HepG2 (cell line): ENCODE measurements around the gene RHBDF2. TPM values are rescaled to one million over a fixed set of nuclear protein-coding genes. Genes with fewer than 3 reads are reported as not detected.
A peak's percentile ranks its signal among the peaks of the same experiment; 100 is the strongest.

Experiments used
- ATAD3A ChIP-seq: sonication (generic); formaldehyde crosslinking; IDR thresholded peaks from 2 replicates; pipeline ENCODE4 v1.4.0; 2020; ENCODE audit warnings: missing genetic modification reagents
- EED ChIP-seq: sonication (generic); formaldehyde crosslinking; IDR thresholded peaks from 2 replicates; pipeline ENCODE4 v1.5.0; 2020; ENCODE audit warnings: mild to moderate bottlenecking, missing genetic modification reagents
- KLF11 ChIP-seq: IDR thresholded peaks from 2 replicates; pipeline ENCODE4 v1.6.1; 2016; ENCODE audit warnings: missing compliant biosample characterization
- ZNF207 ChIP-seq: fragments of 450-650 bp; IDR thresholded peaks from 2 replicates; pipeline ENCODE4 v1.6.1; 2016; ENCODE audit warnings: antibody characterized with exemption, borderline replicate concordance
- ZNF558 ChIP-seq: sonication (generic); formaldehyde crosslinking; IDR thresholded peaks from 2 replicates; pipeline ENCODE4 v1.9.0; 2022; ENCODE audit warnings: mild to moderate bottlenecking, missing genetic modification reagents, borderline replicate concordance
- ZNF614 ChIP-seq: IDR thresholded peaks from 2 replicates; pipeline ENCODE4 v1.6.1; 2018; ENCODE audit warnings: missing biosample characterization, missing genetic modification reagents, inconsistent platforms, borderline replicate concordance
- ZNF615 ChIP-seq: sonication (generic); formaldehyde crosslinking; IDR thresholded peaks from 2 replicates; pipeline ENCODE4 v1.5.0; 2020; ENCODE audit warnings: mild to moderate bottlenecking, missing genetic modification reagents, borderline replicate concordance
- ZNF652 ChIP-seq: IDR thresholded peaks from 2 replicates; pipeline ENCODE4 v1.6.1; 2016; ENCODE audit warnings: low read depth, borderline replicate concordance
- polyA plus RNA-seq, 8 experiments: library from polyadenylated mRNA; depleted of rRNA in 3 of 8; stranded (reverse) in 7 of 8; unstranded in 1 of 8; fragments of >200 nt; fragmentation: Illumina TruSeq in 4 of 8; extraction: Trizol in 4 of 8; gene quantifications; 2 replicates each; pipeline versions ENCODE4 v1.2.1 to v1.2.3, GENCODE V29; 2011 to 2016; ENCODE audit warnings: low read depth in 4 of 8, missing spikeins in 1 of 8, mixed read lengths in 1 of 8; ENCODE audit not compliant: insufficient read depth in 1 of 8
- total RNA-seq, 5 experiments: library from RNA; depleted of rRNA; stranded (reverse); fragments of >200 nt; fragmentation: Illumina TruSeq; extraction: Trizol; gene quantifications; 2 replicates each; pipeline ENCODE4 v1.2.3, GENCODE V29; 2016; ENCODE audit warnings: low read depth in 1 of 5
- TF ChIP-seq, protein P1 (sequence below): sonication (generic); formaldehyde crosslinking; IDR thresholded peaks from 2 replicates; pipeline ENCODE4 v1.4.0; 2020; ENCODE audit warnings: missing genetic modification reagents, borderline replicate concordance
- TF ChIP-seq, protein P2 (sequence below): sonication (generic); formaldehyde crosslinking; IDR thresholded peaks from one replicate; pipeline ENCODE4 v1.5.1; 2020; ENCODE audit warnings: mild to moderate bottlenecking, missing genetic modification reagents; ENCODE audit errors: not compliant biosample characterization
- TF ChIP-seq, protein P3 (sequence below): sonication (generic); formaldehyde crosslinking; IDR thresholded peaks from 2 replicates; pipeline ENCODE4 v1.5.0; 2020; ENCODE audit warnings: missing genetic modification reagents, mild to moderate bottlenecking, borderline replicate concordance
- TF ChIP-seq, protein P4 (sequence below): fragments of 450-650 bp; IDR thresholded peaks from 2 replicates; pipeline ENCODE4 v1.6.1; 2017; ENCODE audit warnings: mild to moderate bottlenecking
- TF ChIP-seq, protein P5 (sequence below): sonication (generic); formaldehyde crosslinking; IDR thresholded peaks from 2 replicates; pipeline ENCODE4 v1.5.0; 2020; ENCODE audit warnings: missing genetic modification reagents

The RHBDF2 gene
- total and polyA plus RNA-seq, 2 of the 13 experiments (the other 11 are each of a cell fraction or from before 2014, with no cell fraction given): 7.8 to 24.2 TPM

DNA sequence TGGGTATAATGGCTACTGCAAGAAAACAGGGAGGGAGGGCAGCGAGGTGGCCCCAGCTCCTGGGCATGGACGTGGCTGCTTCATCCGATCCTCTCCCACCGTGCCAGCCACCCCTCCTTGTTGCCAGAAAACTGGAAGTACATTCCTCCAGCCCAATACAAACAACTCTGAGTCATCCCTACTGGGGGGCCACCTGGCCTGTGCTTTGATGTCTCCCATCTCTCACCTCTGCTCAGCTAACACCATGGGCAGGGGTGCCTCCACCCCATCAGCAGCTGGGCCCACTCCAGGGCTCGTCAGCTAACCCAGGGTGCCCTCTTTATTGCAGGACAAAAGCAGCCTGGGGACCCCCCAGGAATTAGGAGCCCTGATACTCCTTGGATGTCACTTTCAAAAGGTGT, 2.0 kb downstream of the RHBDF2 start (continued):
- TF ChIP-seq, protein P1, sequence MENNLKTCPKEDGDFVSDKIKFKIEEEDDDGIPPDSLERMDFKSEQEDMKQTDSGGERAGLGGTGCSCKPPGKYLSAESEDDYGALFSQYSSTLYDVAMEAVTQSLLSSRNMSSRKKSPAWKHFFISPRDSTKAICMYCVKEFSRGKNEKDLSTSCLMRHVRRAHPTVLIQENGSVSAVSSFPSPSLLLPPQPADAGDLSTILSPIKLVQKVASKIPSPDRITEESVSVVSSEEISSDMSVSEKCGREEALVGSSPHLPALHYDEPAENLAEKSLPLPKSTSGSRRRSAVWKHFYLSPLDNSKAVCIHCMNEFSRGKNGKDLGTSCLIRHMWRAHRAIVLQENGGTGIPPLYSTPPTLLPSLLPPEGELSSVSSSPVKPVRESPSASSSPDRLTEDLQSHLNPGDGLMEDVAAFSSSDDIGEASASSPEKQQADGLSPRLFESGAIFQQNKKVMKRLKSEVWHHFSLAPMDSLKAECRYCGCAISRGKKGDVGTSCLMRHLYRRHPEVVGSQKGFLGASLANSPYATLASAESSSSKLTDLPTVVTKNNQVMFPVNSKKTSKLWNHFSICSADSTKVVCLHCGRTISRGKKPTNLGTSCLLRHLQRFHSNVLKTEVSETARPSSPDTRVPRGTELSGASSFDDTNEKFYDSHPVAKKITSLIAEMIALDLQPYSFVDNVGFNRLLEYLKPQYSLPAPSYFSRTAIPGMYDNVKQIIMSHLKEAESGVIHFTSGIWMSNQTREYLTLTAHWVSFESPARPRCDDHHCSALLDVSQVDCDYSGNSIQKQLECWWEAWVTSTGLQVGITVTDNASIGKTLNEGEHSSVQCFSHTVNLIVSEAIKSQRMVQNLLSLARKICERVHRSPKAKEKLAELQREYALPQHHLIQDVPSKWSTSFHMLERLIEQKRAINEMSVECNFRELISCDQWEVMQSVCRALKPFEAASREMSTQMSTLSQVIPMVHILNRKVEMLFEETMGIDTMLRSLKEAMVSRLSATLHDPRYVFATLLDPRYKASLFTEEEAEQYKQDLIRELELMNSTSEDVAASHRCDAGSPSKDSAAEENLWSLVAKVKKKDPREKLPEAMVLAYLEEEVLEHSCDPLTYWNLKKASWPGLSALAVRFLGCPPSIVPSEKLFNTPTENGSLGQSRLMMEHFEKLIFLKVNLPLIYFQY: peak; percentile 94; the same call in 1 of the 2 replicates
- no peak for TF ChIP-seq ATAD3A (CRISPR knock-in tag)
- no peak for TF ChIP-seq KLF11 (CRISPR knock-in tag)
- TF ChIP-seq ZNF652: peak; percentile 71
- TF ChIP-seq, protein P2, sequence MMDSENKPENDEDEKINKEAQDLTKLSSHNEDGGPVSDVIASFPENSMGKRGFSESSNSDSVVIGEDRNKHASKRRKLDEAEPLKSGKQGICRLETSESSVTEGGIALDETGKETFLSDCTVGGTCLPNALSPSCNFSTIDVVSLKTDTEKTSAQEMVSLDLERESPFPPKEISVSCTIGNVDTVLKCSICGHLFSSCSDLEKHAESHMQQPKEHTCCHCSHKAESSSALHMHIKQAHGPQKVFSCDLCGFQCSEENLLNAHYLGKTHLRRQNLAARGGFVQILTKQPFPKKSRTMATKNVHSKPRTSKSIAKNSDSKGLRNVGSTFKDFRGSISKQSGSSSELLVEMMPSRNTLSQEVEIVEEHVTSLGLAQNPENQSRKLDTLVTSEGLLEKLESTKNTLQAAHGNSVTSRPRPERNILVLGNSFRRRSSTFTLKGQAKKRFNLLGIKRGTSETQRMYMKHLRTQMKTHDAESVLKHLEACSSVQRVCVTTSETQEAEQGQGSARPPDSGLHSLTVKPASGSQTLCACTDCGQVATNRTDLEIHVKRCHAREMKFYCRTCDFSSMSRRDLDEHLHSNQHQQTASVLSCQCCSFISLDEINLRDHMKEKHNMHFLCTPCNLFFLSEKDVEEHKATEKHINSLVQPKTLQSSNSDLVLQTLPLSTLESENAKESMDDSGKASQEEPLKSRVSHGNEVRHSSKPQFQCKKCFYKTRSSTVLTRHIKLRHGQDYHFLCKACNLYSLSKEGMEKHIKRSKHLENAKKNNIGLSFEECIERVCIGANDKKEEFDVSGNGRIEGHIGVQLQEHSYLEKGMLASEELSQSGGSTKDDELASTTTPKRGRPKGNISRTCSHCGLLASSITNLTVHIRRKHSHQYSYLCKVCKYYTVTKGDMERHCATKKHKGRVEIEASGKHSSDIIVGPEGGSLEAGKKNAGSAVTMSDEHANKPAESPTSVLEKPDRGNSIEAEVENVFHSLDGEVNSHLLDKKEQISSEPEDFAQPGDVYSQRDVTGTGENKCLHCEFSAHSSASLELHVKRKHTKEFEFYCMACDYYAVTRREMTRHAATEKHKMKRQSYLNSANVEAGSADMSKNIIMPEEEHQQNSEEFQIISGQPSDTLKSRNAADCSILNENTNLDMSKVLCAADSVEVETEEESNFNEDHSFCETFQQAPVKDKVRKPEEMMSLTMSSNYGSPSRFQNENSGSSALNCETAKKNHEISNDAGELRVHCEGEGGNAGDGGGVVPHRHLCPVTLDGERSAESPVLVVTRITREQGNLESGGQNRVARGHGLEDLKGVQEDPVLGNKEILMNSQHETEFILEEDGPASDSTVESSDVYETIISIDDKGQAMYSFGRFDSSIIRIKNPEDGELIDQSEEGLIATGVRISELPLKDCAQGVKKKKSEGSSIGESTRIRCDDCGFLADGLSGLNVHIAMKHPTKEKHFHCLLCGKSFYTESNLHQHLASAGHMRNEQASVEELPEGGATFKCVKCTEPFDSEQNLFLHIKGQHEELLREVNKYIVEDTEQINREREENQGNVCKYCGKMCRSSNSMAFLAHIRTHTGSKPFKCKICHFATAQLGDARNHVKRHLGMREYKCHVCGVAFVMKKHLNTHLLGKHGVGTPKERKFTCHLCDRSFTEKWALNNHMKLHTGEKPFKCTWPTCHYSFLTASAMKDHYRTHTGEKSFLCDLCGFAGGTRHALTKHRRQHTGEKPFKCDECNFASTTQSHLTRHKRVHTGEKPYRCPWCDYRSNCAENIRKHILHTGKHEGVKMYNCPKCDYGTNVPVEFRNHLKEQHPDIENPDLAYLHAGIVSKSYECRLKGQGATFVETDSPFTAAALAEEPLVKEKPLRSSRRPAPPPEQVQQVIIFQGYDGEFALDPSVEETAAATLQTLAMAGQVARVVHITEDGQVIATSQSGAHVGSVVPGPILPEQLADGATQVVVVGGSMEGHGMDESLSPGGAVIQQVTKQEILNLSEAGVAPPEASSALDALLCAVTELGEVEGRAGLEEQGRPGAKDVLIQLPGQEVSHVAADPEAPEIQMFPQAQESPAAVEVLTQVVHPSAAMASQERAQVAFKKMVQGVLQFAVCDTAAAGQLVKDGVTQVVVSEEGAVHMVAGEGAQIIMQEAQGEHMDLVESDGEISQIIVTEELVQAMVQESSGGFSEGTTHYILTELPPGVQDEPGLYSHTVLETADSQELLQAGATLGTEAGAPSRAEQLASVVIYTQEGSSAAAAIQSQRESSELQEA (CRISPR knock-in tag): no peak
- no peak for TF ChIP-seq ZNF558 (CRISPR knock-in tag)
- TF ChIP-seq, protein P3, sequence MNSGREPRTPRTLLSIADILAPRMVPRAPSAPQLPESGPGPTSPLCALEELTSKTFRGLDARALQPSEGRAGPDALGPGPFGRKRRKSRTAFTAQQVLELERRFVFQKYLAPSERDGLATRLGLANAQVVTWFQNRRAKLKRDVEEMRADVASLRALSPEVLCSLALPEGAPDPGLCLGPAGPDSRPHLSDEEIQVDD: no peak
- TF ChIP-seq ZNF615: 0 out of 2 replicates have a peak, but pooled peaks have one; percentile 23
- peak; percentile 96 for TF ChIP-seq ZNF614 (CRISPR knock-in tag)
- TF ChIP-seq, protein P4, sequence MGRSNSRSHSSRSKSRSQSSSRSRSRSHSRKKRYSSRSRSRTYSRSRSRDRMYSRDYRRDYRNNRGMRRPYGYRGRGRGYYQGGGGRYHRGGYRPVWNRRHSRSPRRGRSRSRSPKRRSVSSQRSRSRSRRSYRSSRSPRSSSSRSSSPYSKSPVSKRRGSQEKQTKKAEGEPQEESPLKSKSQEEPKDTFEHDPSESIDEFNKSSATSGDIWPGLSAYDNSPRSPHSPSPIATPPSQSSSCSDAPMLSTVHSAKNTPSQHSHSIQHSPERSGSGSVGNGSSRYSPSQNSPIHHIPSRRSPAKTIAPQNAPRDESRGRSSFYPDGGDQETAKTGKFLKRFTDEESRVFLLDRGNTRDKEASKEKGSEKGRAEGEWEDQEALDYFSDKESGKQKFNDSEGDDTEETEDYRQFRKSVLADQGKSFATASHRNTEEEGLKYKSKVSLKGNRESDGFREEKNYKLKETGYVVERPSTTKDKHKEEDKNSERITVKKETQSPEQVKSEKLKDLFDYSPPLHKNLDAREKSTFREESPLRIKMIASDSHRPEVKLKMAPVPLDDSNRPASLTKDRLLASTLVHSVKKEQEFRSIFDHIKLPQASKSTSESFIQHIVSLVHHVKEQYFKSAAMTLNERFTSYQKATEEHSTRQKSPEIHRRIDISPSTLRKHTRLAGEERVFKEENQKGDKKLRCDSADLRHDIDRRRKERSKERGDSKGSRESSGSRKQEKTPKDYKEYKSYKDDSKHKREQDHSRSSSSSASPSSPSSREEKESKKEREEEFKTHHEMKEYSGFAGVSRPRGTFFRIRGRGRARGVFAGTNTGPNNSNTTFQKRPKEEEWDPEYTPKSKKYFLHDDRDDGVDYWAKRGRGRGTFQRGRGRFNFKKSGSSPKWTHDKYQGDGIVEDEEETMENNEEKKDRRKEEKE: no peak
- TF ChIP-seq EED (CRISPR knock-in tag): no peak
- TF ChIP-seq ZNF207: no peak
- TF ChIP-seq, protein P5, sequence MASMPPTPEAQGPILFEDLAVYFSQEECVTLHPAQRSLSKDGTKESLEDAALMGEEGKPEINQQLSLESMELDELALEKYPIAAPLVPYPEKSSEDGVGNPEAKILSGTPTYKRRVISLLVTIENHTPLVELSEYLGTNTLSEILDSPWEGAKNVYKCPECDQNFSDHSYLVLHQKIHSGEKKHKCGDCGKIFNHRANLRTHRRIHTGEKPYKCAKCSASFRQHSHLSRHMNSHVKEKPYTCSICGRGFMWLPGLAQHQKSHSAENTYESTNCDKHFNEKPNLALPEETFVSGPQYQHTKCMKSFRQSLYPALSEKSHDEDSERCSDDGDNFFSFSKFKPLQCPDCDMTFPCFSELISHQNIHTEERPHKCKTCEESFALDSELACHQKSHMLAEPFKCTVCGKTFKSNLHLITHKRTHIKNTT (CRISPR knock-in tag): no peak
